Esophagus muscularis mucosa (tissue), 4 donors: ENCODE results near the gene BCL2L13.

Experiments used
- CTCF ChIP-seq, 3 experiments: fragments of 200-600 bp in 2 of 3; fragments of 450-650 bp in 1 of 3; sonication (generic) in 2 of 3; IDR thresholded peaks; one replicate each; pipeline ENCODE4 v1.5.1; 2017 to 2019; ENCODE audit warnings: antibody characterized with exemption in 3 of 3, mild to moderate bottlenecking in 2 of 3, moderate library complexity in 1 of 3
- EP300 ChIP-seq: sonication (generic); formaldehyde crosslinking; IDR thresholded peaks from one replicate; pipeline ENCODE4 v1.6.1; 2017; ENCODE audit warnings: antibody characterized with exemption
- POLR2A ChIP-seq: fragments of 450-650 bp; IDR thresholded peaks from one replicate; pipeline ENCODE4 v1.6.1; 2017; ENCODE audit warnings: antibody characterized with exemption, moderate library complexity, mild to moderate bottlenecking, low read depth

- TF ChIP-seq CTCF (IDR thresholded peaks at IDR 0.05), result no peak
- TF ChIP-seq POLR2A, result no peak
- TF ChIP-seq EP300, result no peak
These were observed 131.1 kb downstream of the BCL2L13 start for GRCh38 chr22:17769716-17770082.
